Inferior parietal cortex (tissue), 1 donor: ENCODE measurements around the gene KLF3.
"Not testable (repeated sequence)": the region's sequence is repeated elsewhere in the genome, so short reads cannot be mapped to it uniquely, and the experiment has no call there.

Source experiments
- DNase-seq: peaks from one replicate; pipeline ENCODE4 v3.0.0-alpha.2; 2016; ENCODE audit errors: extremely low spot score

The KLF3 gene

GRCh38 chr4:38663801-38664705 lies at the start of gene KLF3:
KLF3 (plus strand) TSS chr4:38664199; CDS start chr4:38680626, 16,427 bp downstream.
- DNase-seq = peak; percentile 81

- no peak for DNase-seq
Measured at GRCh38 chr4:38614231-38614630, 49.8 kb upstream of the KLF3 start.

GRCh38 chr4:38615847-38616246 lies 48.2 kb upstream of the KLF3 start:
- DNase-seq = no peak

- DNase-seq = no peak
Measured at GRCh38 chr4:38618505-38618904, 45.5 kb upstream of the KLF3 start.

GRCh38 chr4:38619316-38619715 lies 44.7 kb upstream of the KLF3 start:
- DNase-seq = no peak

GRCh38 chr4:38620065-38620464 lies 43.9 kb upstream of the KLF3 start:
- DNase-seq = no peak

GRCh38 chr4:38620527-38621027 lies 43.4 kb upstream of the KLF3 start:
- DNase-seq = no peak

- DNase-seq = no peak
Measured at GRCh38 chr4:38621028-38621684, 42.8 kb upstream of the KLF3 start.

GRCh38 chr4:38621831-38622230 lies 42.2 kb upstream of the KLF3 start:
- DNase-seq = no peak

GRCh38 chr4:38622340-38622739 lies 41.7 kb upstream of the KLF3 start:
- DNase-seq = not testable (repeated sequence)

GRCh38 chr4:38623260-38623659 lies 40.7 kb upstream of the KLF3 start:
- peak; percentile 45 for DNase-seq

- DNase-seq = no peak
Measured at GRCh38 chr4:38624311-38624710, 39.7 kb upstream of the KLF3 start.

- no peak for DNase-seq
Measured at GRCh38 chr4:38625508-38625907, 38.5 kb upstream of the KLF3 start.

GRCh38 chr4:38626901-38627444 lies 37.0 kb upstream of the KLF3 start:
- DNase-seq = not testable (repeated sequence)

- no peak for DNase-seq
Measured at GRCh38 chr4:38630519-38630918, 33.5 kb upstream of the KLF3 start.

- DNase-seq = no peak
Measured at GRCh38 chr4:38634047-38634759, 29.8 kb upstream of the KLF3 start.

- DNase-seq = no peak
Measured at GRCh38 chr4:38639242-38639641, 24.8 kb upstream of the KLF3 start.

GRCh38 chr4:38641811-38642210 lies 22.2 kb upstream of the KLF3 start:
- DNase-seq = no peak

- no peak for DNase-seq
Measured at GRCh38 chr4:38644201-38644600, 19.8 kb upstream of the KLF3 start.

GRCh38 chr4:38647101-38647819 lies 16.7 kb upstream of the KLF3 start:
- DNase-seq = no peak

- no peak for DNase-seq
Measured at GRCh38 chr4:38650133-38650532, 13.9 kb upstream of the KLF3 start.
